GM21825 (cell line): ENCODE measurements around the gene S1PR1.
A peak's percentile ranks its signal among the peaks of the same experiment; 100 is the strongest.

ENCODE experiments used
- ATAC-seq: cut with Tn5 transposase; IDR thresholded peaks from one replicate; pipeline ENCODE4 v1.9.1; 2021; ENCODE audit warnings: mild to moderate bottlenecking, moderate library complexity; ENCODE audit not compliant: unreplicated experiment

Gene S1PR1

DNA sequence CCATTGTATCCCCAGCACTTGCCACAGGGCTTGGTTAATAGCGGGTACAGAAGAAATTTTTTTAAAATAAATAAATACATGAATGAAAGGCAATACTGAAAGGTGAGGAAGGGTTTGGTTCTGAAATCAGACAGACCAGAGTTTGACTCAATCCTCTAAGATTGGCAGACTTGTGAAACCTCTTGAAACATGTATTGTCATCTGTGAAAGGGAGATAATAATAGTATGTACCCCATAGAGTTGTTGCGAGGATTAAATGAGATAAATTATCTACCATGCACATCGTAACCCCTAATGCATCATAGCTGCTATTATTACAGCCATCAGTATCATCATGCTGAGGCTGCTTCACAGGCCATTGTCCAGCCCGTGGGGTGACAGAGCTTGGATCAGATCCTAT is 41.4 kb downstream of the S1PR1 start:
- ATAC-seq, result no peak

DNA sequence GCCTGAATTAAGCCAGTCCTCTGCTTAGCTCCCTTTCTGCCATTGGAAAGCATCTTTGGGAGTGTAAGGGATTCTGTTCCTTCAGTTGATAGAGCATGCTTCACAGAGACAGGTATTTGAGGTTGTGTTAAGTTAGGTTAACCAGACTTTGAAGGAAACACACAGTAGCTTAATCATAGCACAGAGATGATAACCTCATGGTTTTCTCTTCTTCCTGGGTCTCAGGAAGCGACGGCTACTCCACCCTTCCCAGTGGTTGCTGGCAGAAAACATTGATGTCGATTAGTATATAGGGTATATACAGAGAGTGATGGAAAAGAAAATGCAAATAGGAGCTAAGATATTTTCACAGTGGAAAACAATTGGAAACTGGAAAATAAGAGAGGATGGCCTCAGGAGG is 42.0 kb downstream of the S1PR1 start:
- ATAC-seq, result no peak

DNA sequence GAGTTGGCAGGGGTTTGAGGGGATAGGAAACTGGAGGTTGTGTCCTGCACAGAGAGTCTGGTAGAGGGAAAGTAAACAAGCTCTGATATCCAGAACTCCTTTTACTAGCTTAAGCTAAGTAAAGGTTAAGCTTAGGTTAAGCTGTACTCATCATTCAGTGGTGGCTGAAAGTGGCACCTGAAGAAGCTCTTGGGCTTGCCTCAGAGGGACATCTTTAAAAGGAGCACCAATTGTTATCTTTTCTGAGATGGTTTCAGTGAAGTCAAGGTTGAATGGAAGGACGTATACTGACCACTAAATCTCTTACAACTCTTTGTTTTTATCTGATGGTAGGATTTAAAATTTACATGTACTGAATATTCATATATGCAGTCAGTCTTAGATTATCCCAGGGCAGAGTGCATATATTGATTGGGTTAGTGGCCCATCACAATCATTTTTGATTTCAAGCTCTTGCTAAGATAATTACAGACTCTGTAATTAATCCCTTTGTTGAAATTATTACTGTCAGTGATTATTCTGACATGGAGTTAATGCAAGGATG is 43.3 kb downstream of the S1PR1 start:
- ATAC-seq, result no peak

DNA sequence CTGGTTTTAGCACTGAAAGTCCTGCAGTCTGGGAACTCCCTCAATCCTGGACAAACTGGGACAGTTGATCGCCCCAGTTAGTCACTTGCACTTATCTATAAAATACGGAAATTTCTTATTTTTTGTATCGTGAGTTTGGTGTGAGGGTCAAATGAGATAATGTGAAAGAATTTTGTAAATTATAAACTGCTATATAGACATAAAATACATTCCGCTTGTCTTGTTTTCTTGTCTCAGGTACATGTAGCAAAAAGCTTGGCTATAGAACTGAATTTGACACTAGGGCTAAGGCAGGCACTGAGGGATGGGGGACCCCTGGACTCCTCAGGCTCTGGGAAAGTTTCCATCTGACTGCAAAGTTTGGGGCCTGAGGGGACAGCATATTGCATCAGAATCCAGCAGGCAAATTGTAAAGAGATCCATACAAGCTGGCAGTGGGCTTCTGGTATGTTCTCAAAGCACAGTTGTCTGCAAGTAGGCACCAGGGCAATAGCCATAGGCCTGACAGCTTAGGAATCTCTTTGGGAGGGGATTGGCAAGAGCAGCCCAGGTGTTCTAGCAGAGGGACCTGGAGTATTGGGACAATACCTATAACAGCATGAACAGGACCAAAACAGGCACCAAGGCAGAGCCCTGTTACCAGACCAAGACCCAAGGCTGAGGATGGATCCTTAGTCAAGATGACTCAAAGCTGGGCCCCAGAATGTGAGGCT is 44.3 kb downstream of the S1PR1 start:
- no peak for ATAC-seq

DNA sequence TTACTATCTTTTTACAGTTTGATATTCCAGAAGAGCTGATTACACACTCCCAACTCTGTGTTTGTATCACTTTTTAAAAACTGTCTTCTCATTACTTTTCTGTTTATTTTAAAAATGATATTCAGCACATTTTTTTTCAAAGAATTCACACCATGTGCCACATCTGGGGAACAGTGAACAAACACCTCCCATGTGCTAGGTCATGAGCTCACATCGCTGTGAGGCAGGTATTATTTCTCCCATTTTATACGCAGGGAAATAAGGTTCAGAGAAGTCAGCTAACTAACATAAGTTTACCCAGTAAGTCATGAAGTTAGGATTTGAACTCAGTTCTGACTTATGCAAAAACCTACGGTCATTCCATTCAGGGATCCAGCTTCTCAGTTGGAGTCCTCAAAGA is 44.9 kb downstream of the S1PR1 start:
- no peak for ATAC-seq

DNA sequence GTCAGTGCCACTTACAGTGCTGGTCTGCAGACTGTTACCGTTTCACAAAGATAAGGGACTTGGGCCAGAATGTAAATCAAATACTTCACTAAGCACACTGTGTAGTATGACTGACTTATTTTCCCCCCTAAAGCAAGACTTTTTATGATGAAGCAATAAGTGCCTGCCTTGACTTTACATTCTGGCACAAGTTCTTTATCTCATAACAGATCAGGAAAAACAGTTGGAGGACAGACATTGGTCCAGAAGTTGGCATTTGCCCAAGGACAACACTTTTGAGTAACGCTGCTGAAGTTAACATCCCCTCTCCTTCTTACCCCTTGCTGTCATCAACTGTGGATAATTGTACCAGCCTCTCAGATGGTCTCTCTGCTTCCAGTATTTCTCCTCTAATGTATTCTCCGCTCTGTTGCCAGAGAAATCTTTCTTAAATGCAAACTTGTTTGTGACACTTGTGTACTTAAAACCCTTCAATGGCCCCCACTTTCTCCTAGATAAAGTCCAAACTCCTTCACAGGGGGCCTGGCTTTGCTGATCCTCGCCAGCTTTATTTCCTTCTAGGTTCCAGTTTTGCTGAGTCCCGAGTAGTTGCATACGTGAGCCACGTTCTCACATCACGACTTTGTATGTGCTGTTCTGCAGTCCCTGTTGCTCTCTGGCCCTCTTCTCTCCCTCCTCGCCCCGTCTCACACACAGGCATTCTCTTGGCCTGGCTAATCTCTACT is 45.7 kb downstream of the S1PR1 start:
- no peak for ATAC-seq

DNA sequence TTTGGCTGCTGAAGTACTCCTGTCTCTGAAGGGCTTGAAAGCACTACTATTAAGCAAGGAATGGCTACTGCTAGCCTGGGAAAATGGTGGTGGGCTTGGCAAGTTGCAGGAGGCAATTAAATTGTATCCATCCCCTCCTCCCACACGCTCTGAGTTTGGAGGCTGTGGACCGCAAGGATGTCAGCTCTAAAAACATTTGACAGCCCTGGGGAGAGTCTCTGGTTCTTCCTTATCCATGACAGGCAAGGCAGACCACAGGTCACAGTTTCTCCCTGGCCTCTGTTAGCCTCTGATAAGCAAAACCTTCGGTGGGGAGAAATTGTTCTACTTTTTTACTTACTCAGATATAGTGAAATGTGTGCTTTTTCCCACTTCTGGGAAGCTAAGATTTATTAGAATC is 46.6 kb downstream of the S1PR1 start:
- no peak for ATAC-seq

DNA sequence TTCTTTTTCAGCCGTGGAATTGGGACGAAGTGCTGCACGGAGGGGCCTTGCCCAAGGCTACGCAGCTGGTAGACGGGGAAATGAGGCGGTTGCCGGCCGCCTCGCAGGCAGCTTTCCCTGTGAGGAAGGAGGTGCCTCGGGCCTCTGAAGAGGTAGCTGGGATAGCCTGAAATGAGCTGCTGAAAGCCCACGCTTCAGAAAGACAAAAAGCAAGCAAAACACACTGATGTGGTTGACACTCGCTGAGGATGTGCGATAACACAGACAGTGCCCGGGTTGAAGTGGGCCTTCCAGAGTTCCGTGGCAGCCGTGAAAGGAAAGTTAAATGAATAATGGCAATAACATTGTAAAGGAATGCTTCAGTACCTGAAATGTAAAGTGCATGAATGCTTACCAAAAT is 47.2 kb downstream of the S1PR1 start:
- ATAC-seq, result no peak

DNA sequence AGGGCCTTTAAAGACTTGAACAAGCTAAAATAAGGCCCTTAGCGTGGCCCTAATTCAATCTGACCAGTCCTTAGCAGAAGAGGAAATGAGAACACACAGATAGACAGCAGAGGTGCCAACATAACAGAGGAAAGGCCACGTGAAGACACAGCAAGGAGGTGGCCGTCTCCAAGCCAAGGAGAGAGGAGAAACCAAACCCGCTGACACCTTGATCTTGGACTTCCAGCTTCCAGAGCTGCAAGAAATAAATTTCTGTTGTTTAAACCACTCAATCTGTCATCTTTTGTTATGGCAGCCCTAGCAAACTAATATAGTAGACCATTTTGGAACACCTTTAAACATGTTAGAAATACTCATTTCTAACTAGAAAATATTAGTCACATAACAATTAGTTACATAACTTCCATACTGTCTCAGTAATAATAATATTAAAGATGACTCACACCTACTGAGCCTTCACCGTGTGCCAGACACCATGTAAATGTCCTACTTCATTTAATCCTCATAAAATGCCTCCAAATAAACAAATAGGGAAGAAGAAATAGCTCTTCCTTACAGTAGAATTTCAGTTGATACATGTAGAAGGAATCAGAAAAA is 47.9 kb downstream of the S1PR1 start:
- no peak for ATAC-seq

DNA sequence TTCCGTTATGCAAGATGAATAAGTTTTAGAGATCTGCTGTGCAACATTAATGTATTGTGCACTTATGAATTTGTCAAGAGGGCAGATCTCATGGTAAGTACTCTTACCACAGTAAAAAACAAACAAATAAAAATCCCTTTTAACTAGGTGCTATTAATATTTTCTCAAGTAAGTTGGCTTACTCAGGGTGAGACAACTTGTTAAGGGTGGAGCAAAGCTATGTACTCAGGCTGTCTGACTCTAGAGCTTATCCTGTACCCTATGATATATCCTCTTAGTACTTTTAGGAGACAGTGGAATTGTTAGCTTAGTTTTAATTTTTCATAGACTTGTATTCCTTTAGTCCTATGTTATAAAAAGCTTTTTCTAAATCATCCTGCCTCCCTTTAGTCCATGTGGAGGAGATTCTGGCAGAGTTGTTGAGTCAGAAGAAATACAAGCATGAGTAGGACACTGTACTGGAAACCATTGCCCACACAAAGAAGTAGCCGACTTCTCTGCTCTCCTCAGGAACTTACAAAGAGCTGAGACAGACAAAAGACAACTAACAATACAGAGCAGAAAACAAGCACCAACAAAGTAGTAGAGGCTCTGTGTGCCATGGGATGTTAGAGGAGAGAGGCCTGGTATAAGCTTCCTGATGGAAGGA is 49.2 kb downstream of the S1PR1 start:
- ATAC-seq, result no peak

DNA sequence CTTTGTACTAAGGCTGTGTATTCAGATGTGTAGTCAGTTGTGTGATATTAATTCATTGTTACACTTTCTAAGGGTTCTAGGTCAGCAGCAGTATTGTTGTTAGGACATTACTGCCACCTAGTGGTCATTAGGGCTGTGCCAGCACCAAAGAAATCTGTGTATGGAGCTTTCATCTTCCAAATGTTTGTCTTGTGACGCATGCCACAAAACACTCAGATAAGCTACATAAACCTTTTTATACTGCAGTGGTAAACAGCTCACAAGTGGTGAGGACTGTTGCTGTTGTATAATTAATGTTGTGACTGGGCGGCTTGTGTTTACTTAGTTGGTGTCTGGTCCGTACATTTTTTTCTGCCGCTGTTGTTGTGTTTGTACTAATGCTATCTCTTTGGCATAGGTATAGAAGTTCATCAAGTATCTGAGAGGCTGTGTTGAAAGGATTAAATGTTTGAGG is 51.7 kb downstream of the S1PR1 start:
- ATAC-seq, result peak; percentile 42

DNA sequence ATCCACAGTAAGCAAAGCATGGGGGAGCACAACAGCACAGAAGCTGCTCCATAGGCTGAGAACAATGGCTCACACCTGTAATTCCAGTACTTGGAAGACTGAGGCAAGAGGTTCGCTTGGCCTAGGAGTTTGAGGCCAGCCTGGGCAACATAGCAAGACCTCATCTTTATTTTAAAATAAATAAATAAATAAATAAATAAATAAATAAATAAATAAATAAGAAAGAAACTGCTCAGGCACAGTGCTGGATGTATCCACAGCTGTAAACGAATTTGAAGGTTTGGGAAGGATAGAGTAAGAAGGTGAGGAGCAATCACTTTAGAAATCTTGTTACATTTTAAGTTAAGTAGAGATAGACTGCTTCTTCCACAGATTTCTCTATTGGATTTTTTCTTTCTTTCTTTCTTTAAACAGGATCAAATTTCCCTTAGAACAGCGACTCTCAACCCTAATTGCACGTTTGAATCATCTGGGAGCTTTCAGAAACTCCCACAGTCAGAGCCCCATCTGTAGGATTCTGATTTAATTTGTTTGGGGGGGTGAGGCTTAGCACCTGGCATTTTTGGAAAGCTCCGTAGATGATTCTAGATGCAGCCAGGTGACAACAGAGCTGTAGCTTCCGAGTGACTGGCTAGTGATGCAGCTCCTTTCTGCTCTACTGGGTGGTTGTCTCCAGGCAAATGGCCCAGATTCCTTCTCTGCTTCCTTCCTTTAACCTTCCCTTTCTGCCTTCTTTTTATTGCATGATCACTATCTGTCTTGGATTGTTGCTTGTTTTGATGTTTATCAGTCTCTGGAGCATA is 53.5 kb downstream of the S1PR1 start:
- no peak for ATAC-seq
